ENCODE measurements around the gene BARX1.

BARX1 gene

GRCh38 chr9:93931905-93932304 lies 23.2 kb downstream of the BARX1 start:
- in situ Hi-C loops (cut with HindIII; ENCODE audit: low sequenced_read_pairs) = no loop called here

DNA sequence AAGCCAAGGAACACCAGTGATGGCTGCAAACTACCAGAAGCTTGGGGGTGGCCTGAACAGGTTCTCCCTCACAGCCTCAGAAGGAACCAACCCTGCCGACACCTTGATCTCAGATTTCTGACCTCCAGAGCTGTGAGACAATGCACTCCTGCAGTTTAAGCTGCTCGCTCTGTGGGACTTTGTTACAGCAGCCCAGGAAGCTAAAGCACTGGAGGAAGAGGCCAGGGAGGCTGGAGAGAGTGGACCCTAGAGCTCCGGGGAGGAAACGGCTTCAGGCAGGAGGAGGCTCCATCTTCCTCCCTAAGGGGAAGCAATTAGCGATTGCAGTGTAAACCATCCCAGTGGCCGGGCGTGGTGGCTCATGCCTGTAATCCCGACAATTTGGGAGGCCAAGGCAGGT lies 25.1 kb downstream of the BARX1 start:
- in situ Hi-C loops (cut with HindIII; ENCODE audit: low sequenced_read_pairs) = no loop called here

DNA sequence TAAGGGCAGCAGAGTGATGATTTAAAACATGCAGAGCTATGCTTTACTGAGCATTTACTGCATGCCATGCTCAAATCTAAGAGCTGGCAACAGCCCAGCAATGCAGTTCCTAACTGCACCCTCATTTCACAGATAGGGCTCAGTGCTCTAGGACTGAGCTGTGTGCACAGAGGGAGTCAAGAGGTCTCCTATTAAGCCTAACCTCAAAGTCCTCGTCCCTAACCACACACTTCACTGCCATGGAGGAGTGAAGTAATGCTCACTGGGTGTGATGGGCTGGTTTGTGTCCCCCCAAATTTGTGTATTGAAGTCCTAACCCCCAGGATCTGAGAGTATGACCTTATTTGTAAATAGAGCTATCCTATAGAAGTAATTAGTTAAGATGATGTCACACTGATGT lies 25.9 kb downstream of the BARX1 start:
- in situ Hi-C loops (cut with HindIII; ENCODE audit: low sequenced_read_pairs) = loop anchor here (5.0 kb wide), 2 partner anchors 48 to 57 kb away; no protein-coding TSS in a partner anchor

DNA sequence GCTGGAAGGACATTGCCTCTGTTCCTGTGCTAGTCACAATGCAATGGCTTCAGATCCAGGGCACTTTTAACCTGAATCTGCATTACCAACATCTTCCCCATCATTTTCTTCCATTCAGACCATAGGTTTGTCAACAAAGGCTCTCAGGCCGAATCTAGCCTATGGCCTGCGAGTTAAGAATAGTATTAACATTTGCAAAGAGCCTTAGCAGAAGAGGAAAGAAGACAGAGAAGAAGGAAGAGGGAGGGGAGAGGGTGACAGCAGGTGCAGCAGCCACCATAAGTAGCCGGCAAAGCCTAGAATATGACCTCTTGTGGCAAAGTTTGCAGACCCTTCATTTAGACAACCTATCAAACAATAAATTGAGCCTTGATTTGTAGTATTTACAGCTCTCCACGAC lies 32.6 kb downstream of the BARX1 start:
- in situ Hi-C loops (cut with HindIII; ENCODE audit: low sequenced_read_pairs) = no loop called here

GRCh38 chr9:93920131-93920800 lies 34.9 kb downstream of the BARX1 start:
- in situ Hi-C loops (cut with HindIII; ENCODE audit: low sequenced_read_pairs) = no loop called here

GRCh38 chr9:93918061-93918460 lies 37.1 kb downstream of the BARX1 start:
- in situ Hi-C loops (cut with HindIII; ENCODE audit: low sequenced_read_pairs) = no loop called here

DNA sequence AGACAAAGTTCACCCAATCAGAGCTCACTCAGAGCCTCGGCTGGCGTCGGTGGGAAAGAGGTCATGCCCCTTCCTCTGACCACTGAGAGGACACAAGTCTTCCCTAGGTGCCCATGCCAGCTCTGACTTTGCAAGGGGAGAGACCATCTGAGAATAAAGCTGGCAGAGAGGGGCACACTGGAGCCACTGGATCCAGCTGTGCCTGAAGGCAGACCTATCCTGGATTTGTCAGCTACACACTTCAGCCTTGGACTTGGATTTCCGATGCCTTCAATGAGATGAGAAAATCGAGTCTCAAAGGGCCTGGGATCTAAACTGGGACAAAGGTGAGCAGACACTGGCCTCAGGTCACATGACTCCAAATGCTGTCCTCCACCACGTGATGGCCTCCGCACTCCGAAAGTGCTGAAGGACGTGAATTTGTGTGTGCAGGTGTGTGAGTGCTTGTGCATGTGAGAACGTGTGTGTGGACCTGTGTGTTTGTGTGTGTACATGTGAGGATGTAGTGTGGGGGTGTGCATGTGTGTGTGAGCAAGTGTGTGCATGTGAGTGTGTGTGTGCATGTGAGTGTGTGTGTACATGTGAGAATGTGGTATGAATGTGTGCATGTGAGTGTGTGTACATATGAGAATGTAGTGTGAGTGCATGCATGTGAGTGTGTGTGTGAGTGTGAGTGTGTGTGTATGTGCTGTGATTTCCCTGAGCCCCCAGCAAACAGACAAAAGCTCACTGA lies 37.9 kb downstream of the BARX1 start:
- in situ Hi-C loops (cut with HindIII; ENCODE audit: low sequenced_read_pairs) = no loop called here

GRCh38 chr9:93916358-93916757 lies 38.8 kb downstream of the BARX1 start:
- in situ Hi-C loops (cut with HindIII; ENCODE audit: low sequenced_read_pairs) = no loop called here

DNA sequence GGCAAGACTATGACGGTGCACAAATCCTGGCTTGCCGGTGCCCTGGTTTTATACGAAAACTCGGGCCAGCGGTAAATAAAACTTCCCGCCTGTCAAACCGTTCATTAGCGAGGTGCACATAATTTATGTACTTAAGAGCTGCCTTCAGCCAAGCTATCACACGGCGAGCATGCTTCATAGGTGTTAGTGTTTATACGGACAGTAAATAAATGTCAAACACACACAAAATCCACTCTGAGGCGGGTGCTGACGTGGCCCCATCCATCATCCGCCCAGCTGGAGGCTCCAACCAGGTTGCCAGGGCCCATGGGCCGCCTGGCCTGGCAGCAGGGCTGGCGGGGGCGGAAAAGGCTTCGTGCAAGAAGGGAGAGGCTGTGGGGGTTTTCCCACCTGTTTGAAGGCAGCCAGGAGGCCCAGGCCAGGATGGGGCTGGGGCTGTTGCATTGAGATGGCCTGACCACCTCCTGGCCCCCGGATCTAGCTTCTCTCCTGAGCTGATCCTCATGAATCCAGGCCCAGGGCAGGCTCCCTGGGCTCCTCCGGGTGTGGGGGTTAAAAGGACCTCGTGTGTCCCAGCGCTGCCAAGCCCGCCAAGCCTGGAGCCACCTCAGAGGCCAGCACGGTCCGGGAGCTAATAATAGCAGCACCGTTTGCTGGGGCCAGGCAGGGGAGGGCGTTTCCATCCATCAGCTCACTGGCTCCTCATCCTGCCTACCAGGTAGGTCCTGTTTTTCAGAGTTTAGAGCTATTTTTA lies 43.2 kb downstream of the BARX1 start:
- in situ Hi-C loops (cut with HindIII; ENCODE audit: low sequenced_read_pairs) = no loop called here

DNA sequence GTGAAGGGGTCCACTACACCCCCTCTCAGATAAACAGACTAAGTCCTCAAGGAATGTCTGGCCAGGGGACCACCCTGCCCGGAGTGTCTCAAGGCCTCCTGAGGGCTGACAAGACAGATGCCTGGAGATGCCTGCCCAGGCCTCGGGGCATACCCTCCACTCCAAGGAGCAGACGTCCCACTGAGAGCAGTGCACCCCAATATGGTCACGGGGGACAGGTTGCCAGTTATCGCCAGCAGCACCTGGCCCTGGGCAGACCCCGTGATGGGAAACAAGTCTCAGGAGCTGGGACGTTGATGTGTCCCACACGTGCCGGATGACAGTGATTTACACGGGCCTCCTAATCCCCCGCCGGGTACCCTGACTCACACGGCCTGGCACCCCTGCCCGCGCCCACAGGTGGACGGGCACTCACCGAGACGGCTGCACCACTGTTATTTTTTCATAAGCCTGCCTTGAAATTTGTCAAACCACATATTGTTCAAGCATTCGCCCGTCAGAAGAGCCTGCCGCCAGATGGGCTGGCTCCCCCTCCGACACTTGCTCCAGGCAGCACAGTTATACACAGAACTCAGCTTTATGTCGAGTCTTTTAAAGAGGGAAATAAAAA lies 43.9 kb downstream of the BARX1 start:
- in situ Hi-C loops (cut with HindIII; ENCODE audit: low sequenced_read_pairs) = no loop called here

DNA sequence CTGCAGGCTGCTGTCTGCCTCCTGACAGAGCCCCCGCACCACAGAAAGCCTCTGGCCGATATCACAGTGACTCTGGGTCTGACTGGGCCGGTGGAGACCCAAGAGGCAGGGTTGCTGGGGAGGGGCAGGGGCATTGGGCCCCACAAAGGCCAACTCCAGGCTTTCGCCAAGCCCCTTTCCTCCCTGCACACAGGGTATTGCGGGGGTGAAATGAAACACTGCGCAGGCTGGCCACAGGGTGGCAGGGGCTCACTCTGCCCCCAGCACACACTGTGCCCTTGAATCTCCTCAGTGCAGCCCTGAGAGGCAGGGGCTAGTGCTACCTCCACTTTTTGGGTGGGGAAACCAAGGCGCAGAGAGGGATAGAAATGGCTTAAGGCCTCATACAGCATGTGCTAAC lies 44.6 kb downstream of the BARX1 start:
- in situ Hi-C loops (cut with HindIII; ENCODE audit: low sequenced_read_pairs) = no loop called here

DNA sequence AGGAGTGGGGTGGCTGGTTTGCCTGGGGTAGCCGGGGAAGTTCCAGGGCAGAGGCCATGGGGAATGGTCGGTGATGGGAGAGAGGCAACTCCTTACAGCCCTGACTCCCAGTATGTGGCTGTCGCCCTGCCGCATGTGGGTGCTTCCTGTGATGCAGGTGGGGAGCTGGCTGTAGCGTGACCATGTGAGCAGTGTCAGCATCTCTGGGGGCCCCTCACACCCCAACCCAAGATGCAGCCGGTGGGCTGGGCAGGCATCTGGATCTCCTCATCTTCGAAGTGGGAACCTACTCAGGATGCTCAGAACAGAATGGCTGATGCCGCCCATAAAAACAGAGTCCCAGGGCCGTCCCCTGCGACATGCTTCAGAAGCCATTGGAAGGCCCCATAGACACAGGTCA lies 45.0 kb downstream of the BARX1 start:
- in situ Hi-C loops (cut with HindIII; ENCODE audit: low sequenced_read_pairs) = no loop called here

DNA sequence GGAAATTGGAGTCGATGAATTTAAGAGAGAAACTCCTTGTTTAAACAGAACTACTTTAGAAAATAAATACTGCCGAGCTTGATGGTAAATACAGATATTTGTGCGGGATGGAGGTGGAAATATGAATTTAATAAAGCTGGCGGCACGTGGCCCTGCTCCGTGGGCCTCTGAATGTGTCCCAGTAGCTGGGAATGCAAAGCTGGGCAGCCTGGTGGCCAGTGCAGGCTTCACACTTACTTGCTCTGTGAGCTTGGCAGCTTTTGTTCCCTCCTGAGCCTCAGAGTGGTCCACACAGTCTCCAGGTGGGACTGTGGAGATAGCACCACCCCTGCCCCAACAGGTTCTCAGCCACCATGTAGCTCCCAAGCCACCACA lies 45.9 kb downstream of the BARX1 start:
- in situ Hi-C loops (cut with HindIII; ENCODE audit: low sequenced_read_pairs) = no loop called here

GRCh38 chr9:93908591-93909241 lies 46.4 kb downstream of the BARX1 start:
- in situ Hi-C loops (cut with HindIII; ENCODE audit: low sequenced_read_pairs) = no loop called here

GRCh38 chr9:93907551-93908199 lies 47.5 kb downstream of the BARX1 start:
- in situ Hi-C loops (cut with HindIII; ENCODE audit: low sequenced_read_pairs) = no loop called here

- in situ Hi-C loops (cut with HindIII; ENCODE audit: low sequenced_read_pairs) = no loop called here
Observed at GRCh38 chr9:93906195-93906880, 48.8 kb downstream of the BARX1 start.

DNA sequence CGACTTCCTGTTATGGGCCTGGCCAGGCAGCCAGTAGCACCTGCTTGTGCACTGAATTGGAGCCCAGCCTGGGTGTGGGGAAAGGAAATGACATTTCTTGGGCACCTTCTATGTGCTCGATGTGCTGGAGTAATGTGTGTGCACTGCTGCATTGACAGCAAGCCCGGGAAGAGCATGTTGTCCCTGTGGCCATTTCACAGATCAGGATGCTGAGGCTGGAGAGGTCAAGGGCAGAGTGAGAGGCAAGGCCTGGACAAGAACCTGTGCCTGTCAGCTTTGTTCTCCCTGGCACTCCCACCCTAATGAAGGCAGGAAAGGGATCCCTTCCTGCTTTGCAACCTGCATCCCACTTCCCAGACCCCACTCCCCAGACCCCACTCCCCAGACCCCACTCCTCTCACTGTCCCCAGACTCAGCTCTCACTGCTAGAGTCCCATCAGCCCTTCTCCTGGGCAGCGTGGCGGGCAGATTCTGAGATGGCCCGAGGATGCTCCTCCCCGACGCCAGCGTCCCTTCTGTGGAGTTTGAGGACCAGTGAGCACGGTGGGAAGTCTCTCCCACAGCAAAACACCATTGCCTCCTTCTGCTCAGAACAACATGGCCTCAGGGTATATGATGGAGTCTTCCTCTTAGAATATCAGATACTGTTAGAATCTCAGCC lies 49.6 kb downstream of the BARX1 start:
- in situ Hi-C loops (cut with HindIII; ENCODE audit: low sequenced_read_pairs) = no loop called here

DNA sequence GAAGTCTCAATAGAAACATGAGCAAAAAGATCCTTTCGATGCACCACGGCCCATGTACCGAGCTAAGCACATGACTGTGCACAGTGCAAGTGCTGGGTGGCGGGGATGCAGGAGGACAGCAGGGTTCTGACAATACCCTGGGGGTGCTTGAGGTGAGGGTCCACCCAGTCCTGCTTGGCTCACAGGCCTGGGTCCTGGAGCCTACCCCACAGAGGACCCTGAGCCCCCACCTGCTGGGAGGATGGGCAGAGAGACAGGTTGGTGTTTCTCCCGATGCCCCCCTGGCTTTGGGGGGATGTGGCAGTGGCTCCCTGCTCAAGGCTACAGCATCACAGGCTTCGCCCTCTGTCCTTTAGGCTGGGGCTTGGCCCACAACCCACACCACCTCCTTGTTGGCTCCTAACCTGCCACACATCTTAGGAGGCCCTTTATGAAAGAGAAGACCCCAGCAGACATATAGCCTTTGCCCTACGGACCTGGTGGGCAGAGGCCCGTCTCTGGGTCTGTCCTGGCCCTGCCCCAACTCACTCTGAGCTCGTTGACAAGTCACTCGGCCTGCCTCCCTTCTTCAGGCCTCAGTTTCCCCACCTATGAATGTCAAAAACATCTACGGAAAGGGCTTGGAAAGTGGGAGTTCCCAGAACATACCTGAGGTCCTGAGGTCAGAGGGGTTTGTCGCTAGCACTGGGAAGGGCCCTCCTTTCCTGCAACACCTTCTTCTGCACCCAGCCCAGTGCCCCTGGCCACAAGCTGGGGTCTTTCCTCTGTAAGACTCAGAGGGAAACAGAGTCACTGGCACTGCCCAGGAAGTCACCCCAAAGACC lies 50.3 kb downstream of the BARX1 start:
- in situ Hi-C loops (cut with HindIII; ENCODE audit: low sequenced_read_pairs) = no loop called here
